ENCODE data around the gene CABP7.

The CABP7 gene

GRCh38 chr22:29707010-29707409, 12.8 kb upstream of the CABP7 start:
- TF ChIP-seq, protein P1, sequence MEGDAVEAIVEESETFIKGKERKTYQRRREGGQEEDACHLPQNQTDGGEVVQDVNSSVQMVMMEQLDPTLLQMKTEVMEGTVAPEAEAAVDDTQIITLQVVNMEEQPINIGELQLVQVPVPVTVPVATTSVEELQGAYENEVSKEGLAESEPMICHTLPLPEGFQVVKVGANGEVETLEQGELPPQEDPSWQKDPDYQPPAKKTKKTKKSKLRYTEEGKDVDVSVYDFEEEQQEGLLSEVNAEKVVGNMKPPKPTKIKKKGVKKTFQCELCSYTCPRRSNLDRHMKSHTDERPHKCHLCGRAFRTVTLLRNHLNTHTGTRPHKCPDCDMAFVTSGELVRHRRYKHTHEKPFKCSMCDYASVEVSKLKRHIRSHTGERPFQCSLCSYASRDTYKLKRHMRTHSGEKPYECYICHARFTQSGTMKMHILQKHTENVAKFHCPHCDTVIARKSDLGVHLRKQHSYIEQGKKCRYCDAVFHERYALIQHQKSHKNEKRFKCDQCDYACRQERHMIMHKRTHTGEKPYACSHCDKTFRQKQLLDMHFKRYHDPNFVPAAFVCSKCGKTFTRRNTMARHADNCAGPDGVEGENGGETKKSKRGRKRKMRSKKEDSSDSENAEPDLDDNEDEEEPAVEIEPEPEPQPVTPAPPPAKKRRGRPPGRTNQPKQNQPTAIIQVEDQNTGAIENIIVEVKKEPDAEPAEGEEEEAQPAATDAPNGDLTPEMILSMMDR (IDR thresholded peaks at IDR 0.05; ENCODE audit: insufficient read depth, low read depth, low read length, missing control alignments), result no peak
- no peak for DNase-seq (ENCODE audit: low read depth)
- no peak overlapping the region for H3K4me3 ChIP-seq (ENCODE audit: low read length)

GRCh38 chr22:29707471-29707870, 12.3 kb upstream of the CABP7 start:
- DNase-seq (ENCODE audit: low read depth), result no peak
- TF ChIP-seq, protein P1 (IDR thresholded peaks at IDR 0.05; ENCODE audit: insufficient read depth, low read depth, low read length, missing control alignments), result no peak

DNA sequence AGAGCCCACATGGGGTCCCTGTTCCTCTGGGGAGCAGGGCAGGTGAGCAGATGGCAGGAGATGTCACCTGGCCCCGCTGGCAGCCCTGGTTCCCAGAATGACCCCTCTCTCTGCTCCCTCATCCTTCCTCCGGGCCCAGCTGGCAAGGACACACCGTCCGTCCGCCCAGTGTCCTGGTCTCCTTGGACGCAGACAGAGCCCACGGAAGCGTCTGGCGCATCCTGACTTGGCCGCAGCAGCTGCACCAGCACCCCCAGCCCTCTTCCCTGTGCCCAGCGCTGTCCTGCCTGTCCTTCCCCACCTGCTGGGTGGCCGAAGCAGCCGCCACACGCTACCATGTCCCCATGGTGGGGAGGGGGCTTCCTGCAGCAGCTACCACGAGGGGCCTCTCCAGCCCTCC, 9.6 kb upstream of the CABP7 start:
- no peak overlapping the region for H3K4me3 ChIP-seq (ENCODE audit: low read length)
- DNase-seq (ENCODE audit: low read depth), result no peak
- TF ChIP-seq, protein P1 (IDR thresholded peaks at IDR 0.05; ENCODE audit: insufficient read depth, low read depth, low read length, missing control alignments), result no peak

More at GRCh38 chr22:29707471-29707870, 12.3 kb upstream of the CABP7 start:
- no peak overlapping the region for H3K4me3 ChIP-seq (ENCODE audit: low read length)

GRCh38 chr22:29710922-29711593, 8.7 kb upstream of the CABP7 start:
- TF ChIP-seq, protein P1 (IDR thresholded peaks at IDR 0.05; ENCODE audit: insufficient read depth, low read depth, low read length, missing control alignments), result no peak
- DNase-seq (ENCODE audit: low read depth), result no peak
- no peak overlapping the region for H3K4me3 ChIP-seq (ENCODE audit: low read length)

- DNase-seq (ENCODE audit: low read depth), result no peak
- TF ChIP-seq, protein P1 (IDR thresholded peaks at IDR 0.05; ENCODE audit: insufficient read depth, low read depth, low read length, missing control alignments), result no peak
- H3K4me3 ChIP-seq (ENCODE audit: low read length), result no peak overlapping the region
Observed at GRCh38 chr22:29712119-29712518, 7.7 kb upstream of the CABP7 start.

DNA sequence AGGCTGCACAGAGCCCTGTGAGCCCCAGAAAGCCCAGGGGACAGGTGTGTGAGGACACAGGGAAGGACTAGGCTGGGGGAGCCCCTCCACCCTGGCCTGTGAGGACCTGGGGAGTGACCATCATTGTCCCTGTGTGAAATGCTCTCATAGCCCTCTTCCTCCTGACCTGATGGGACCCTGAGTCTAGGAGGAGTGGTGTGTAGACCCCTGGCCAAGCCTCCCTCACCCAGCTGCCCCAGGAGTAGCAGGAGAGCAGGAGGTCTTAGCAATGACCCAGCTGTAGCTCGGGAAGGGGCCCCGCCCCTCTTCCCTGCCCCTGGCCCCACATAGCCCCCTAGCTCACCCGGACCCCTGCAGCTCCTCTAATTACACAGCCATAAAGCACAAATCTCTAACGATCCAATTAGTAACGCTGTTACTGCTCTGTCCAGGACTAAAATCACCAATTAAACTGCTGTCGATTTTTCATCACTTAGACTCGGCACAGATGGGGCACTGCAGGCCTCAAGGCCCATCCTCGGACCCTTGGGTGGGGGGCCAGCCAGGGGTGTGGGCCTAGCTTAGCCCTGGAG, 6.6 kb upstream of the CABP7 start:
- H3K4me3 ChIP-seq (ENCODE audit: low read length), result no peak overlapping the region
- no peak for DNase-seq (ENCODE audit: low read depth)
- TF ChIP-seq, protein P1 (IDR thresholded peaks at IDR 0.05; ENCODE audit: insufficient read depth, low read depth, low read length, missing control alignments), result no peak

DNA sequence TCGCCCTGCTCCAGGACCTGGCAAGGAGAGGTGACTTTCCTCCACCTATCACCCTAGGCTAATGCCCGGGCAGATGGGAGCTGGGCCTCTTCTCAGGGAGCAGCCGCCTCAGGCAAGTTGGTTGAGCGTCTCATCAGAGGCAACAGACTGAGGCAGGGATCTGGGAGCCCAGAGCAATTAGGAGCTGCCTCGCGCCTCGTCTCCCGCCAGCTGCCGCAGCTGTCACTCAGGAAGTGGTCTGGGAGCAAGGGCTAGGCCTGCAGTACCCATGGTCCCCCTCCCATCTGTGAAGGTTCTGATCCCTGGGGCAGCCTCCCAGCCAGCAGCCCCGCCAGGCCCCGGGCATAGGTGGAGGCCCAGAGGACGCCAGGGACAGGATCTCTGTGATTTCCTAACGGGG, 4.6 kb upstream of the CABP7 start:
- TF ChIP-seq, protein P1 (IDR thresholded peaks at IDR 0.05; ENCODE audit: insufficient read depth, low read depth, low read length, missing control alignments), result no peak
- no peak for DNase-seq (ENCODE audit: low read depth)
- no peak overlapping the region for H3K4me3 ChIP-seq (ENCODE audit: low read length)
